Activated CD8-positive, alpha-beta T cell treated with anti-CD3 and anti-CD28 coated beads for 36 hours (primary cell): Measurements from ENCODE around the gene SIRT6. TPM values are rescaled to one million over a fixed set of nuclear protein-coding genes. Genes with fewer than 3 reads are reported as not detected.
"Not testable (repeated sequence)": the region's sequence is repeated elsewhere in the genome, so short reads cannot be mapped to it uniquely, and the experiment has no call there.

ENCODE experiments used
- ATAC-seq: fragments of 200-7000 bp; cut with Tn5 transposase; one replicate; pipeline ENCODE4 v1.10.0; 2021; ENCODE audit warnings: mild to moderate bottlenecking, moderate library complexity
- CTCF ChIA-PET: fragments of 350-600 bp; sonication (Branson Sonifier 250); formaldehyde crosslinking; loops from one replicate; lab custom pipeline; 2021; ENCODE audit warnings: antibody characterized with exemption; lab: Charles Lee
- POLR2A ChIA-PET: fragments of 350-600 bp; sonication (Branson Sonifier 250); formaldehyde crosslinking; loops from one replicate; lab custom pipeline; 2021; ENCODE audit warnings: antibody characterized with exemption; lab: Charles Lee
- DNase-seq: peaks from one replicate; pipeline ENCODE4 v3.0.0-alpha.2; 2020
- H3K27ac Mint-ChIP-seq: one replicate; pipeline ENCODE4 v1.8.0; 2021; ENCODE audit warnings: mild to moderate bottlenecking, mixed read lengths
- H3K27me3 Mint-ChIP-seq: one replicate; pipeline ENCODE4 v1.8.0; 2021; ENCODE audit warnings: mixed read lengths
- H3K36me3 Mint-ChIP-seq: one replicate; pipeline ENCODE4 v1.8.0; 2021; ENCODE audit warnings: low read depth, mixed read lengths
- H3K4me1 Mint-ChIP-seq: one replicate; pipeline ENCODE4 v1.8.0; 2021; ENCODE audit warnings: low read depth, mixed read lengths
- H3K4me3 Mint-ChIP-seq: one replicate; pipeline ENCODE4 v1.8.0; 2021; ENCODE audit warnings: mild to moderate bottlenecking, moderate library complexity, mixed read lengths
- H3K9me3 Mint-ChIP-seq: one replicate; pipeline ENCODE4 v1.8.0; 2021; ENCODE audit warnings: mixed read lengths
- CTCF ChIP-seq: fragments of 200-600 bp; IDR thresholded peaks from one replicate; pipeline ENCODE4 v1.8.0; 2022; ENCODE audit warnings: antibody characterized with exemption, mild to moderate bottlenecking
- intact Hi-C: fragments of 100-400 bp; cut with micrococcal nuclease; formaldehyde crosslinking; loops from one replicate; pipeline ENCODE4 v1.10.0; 2022
- total RNA-seq, 2 experiments: library from RNA; stranded (reverse); gene quantifications; one replicate each; pipeline ENCODE4 v1.2.3, GENCODE V29; 2021

SIRT6 gene
- total RNA-seq, 2 experiments from 2014 or later: 26.9 to 28.3 TPM

GRCh38 chr19:4171676-4172075 is 10.7 kb downstream of the SIRT6 start:
- Mint-ChIP-seq H3K4me3 (no peak overlapping the region), H3K36me3 (no peaks in the 10 kb centered on the region), H3K27me3 (peaks cover 18% of the 10 kb centered on the region), H3K27ac (no peak overlapping the region), H3K4me1 (peaks cover 3% of the 10 kb centered on the region), H3K9me3 (no peaks in the 10 kb centered on the region)
- ChIA-PET POLR2A (no interaction called here), CTCF (no interaction called here)
- intact Hi-C loops: no loop called here
- DNase-seq (no peak), ATAC-seq (no peak)
- TF ChIP-seq CTCF: no peak

GRCh38 chr19:4164262-4164661 is 18.1 kb downstream of the SIRT6 start:
- Mint-ChIP-seq H3K4me1 (no peaks in the 10 kb centered on the region), H3K27ac (no peak overlapping the region), H3K9me3 (no peaks in the 10 kb centered on the region), H3K27me3 (peaks cover 8% of the 10 kb centered on the region), H3K4me3 (no peak overlapping the region), H3K36me3 (no peaks in the 10 kb centered on the region)
- ChIA-PET POLR2A (no interaction called here), CTCF (interaction anchor here (4.2 kb wide), 1 partner anchor 24 kb away, joined by 19 read pairs; no protein-coding TSS in a partner anchor)
- TF ChIP-seq CTCF: no peak
- DNase-seq: no peak
- intact Hi-C loops: no loop called here
- ATAC-seq: no peak

DNA sequence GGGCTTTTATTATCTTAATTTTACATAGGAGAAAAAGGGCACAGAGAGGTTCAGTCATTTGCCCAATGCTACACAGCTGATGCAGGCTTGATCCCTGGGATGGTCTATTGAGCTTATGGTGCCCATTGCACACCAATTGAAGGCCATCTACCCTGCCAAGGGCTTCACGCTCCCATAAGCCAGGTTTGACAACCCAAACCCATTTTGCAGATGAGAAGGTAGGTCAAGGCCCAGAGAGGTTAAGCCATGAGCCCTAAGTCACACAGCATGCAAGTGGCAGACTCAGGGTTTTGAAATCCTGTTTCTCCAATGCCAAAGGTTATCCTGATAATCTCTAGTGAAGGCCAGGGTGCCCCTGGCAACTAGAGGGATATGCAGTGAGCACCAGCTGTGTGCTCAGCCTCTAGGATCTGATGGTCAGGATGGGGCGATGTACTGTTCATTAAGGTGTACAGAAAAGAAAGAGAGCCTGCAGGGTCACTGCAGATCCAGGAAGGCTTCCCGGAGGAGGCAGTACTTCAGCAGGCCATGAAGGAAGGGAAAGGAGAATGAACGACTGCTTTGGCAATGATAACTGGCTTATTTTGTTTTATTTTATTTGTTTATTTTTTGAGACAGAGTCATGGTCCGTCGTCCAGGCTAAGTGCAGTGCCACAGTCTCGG is 20.8 kb downstream of the SIRT6 start:
- Mint-ChIP-seq H3K9me3 (no peaks in the 10 kb centered on the region), H3K36me3 (no peaks in the 10 kb centered on the region), H3K27ac (no peak overlapping the region), H3K4me1 (no peaks in the 10 kb centered on the region), H3K4me3 (no peak overlapping the region), H3K27me3 (peaks cover 3% of the 10 kb centered on the region)
- DNase-seq (no peak), ATAC-seq (no peak)
- ChIA-PET POLR2A (no interaction called here), CTCF (interaction anchor here (1.9 to 4.2 kb wide), 2 partner anchors 21 to 73 kb away, joined by 5 to 19 read pairs; no protein-coding TSS in a partner anchor)
- TF ChIP-seq CTCF: no peak
- intact Hi-C loops: no loop called here

GRCh38 chr19:4157971-4158370 is 24.4 kb downstream of the SIRT6 start:
- H3K9me3 Mint-ChIP-seq, ATAC-seq, H3K4me1 Mint-ChIP-seq, H3K4me3 Mint-ChIP-seq, H3K27ac Mint-ChIP-seq, H3K27me3 Mint-ChIP-seq, H3K36me3 Mint-ChIP-seq, DNase-seq, intact Hi-C loops: not testable (repeated sequence)
- CTCF ChIA-PET: interaction anchor here (3.4 kb wide), 1 partner anchor 18 kb away, joined by 11 read pairs; no protein-coding TSS in a partner anchor
- POLR2A ChIA-PET: interaction anchor here (0.8 kb wide), 1 partner anchor 215 kb away, joined by 3 read pairs; no protein-coding TSS in a partner anchor

DNA sequence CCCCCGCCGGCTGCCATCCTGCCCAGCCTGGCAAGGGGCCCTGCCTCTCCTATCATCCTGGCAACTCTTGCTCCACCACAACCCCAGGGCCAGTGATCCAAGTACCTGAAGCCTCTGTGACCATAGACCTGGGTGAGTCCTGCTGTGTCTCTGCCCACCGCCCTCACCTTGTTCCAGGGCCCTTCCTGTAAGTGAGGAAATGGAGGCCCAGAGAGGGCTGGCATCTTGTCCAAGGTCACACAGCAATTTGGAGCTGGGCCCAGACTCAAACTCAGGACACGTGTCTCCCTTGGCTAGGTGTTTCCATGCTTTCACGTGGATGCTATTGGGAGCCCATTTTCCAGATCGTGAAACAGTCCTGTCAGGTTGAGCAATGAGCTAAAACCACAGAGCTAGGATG is 25.2 kb downstream of the SIRT6 start:
- Mint-ChIP-seq H3K4me3 (no peak overlapping the region), H3K27me3 (peaks cover 2% of the 10 kb centered on the region), H3K27ac (no peak overlapping the region), H3K4me1 (peaks cover 5% of the 10 kb centered on the region), H3K9me3 (no peaks in the 10 kb centered on the region), H3K36me3 (no peaks in the 10 kb centered on the region)
- intact Hi-C loops: no loop called here
- no peak for DNase-seq
- ChIA-PET CTCF (interaction anchor here (3.4 kb wide), 1 partner anchor 17 kb away, joined by 11 read pairs; no protein-coding TSS in a partner anchor), POLR2A (interaction anchor here (0.8 kb wide), 1 partner anchor 215 kb away, joined by 3 read pairs; no protein-coding TSS in a partner anchor)
- ATAC-seq: no peak
- no peak for TF ChIP-seq CTCF
